Gastroesophageal sphincter (tissue), 4 donors: ENCODE data around the gene FEM1B. TPM values are rescaled to one million over a fixed set of nuclear protein-coding genes. Genes with fewer than 3 reads are reported as not detected.
A peak's percentile ranks its signal among the peaks of the same experiment; 100 is the strongest.

ENCODE experiments used
- ATAC-seq: fragments of 150-250 bp; one replicate; pipeline ENCODE4 v1.9.1; 2016; ENCODE audit warnings: mild to moderate bottlenecking, moderate library complexity
- H3K27ac ChIP-seq, 4 donors: fragments of 200-600 bp; sonication (generic) in 3 of 4; 1 replicate in 3 of 4; 2 replicates in 1 of 4; pipeline ENCODE4 v1.5.1; 2016 to 2019
- H3K27me3 ChIP-seq: fragments of 200-600 bp; sonication (generic); one replicate; pipeline ENCODE4 v1.5.1; 2019
- H3K36me3 ChIP-seq, 2 donors: fragments of 200-600 bp; sonication (generic); one replicate each; pipeline ENCODE4 v1.5.1; 2019; ENCODE audit warnings: control low read depth in 1 of 2
- H3K4me1 ChIP-seq, 3 donors: fragments of 200-600 bp; sonication (generic); 1 replicate in 2 of 3; 2 replicates in 1 of 3; pipeline ENCODE4 v1.5.1; 2016 to 2019; ENCODE audit warnings: control low read depth in 2 of 3
- H3K4me3 ChIP-seq, 2 donors: fragments of 200-600 bp; sonication (generic); one replicate each; pipeline ENCODE4 v1.5.1; 2019; ENCODE audit warnings: mild to moderate bottlenecking in 1 of 2, moderate library complexity in 1 of 2
- H3K9me3 ChIP-seq, 3 donors: fragments of 200-600 bp; sonication (generic); one replicate each; pipeline ENCODE4 v1.5.1; 2017 to 2019; ENCODE audit warnings: control low read depth in 2 of 3
- EP300 ChIP-seq: sonication (generic); formaldehyde crosslinking; IDR thresholded peaks from one replicate; pipeline ENCODE4 v1.6.1; 2017; ENCODE audit warnings: antibody characterized with exemption, mild to moderate bottlenecking
- POLR2A ChIP-seq, 2 donors: fragments of 450-650 bp; IDR thresholded peaks; one replicate each; pipeline ENCODE4 v1.6.1; 2017; ENCODE audit warnings: antibody characterized with exemption in 2 of 2, mild to moderate bottlenecking in 2 of 2, moderate library complexity in 1 of 2
- POLR2AphosphoS5 ChIP-seq: sonication (generic); formaldehyde crosslinking; IDR thresholded peaks from one replicate; pipeline ENCODE4 v1.6.1; 2017; ENCODE audit warnings: antibody characterized with exemption
- WGBS, 2 donors: methylation state at CpG; one replicate each; pipeline ENCODE4 v1.1.5; 2018; ENCODE audit warnings: low coverage in 1 of 2; 5-methylcytosine and 5-hydroxymethylcytosine counted together
- total RNA-seq, 4 donors: library from RNA; depleted of rRNA; stranded (reverse); fragments of >200 nt; gene quantifications; one replicate each; pipeline ENCODE4 v1.1.0, GENCODE V29; 2016
- TF ChIP-seq, protein P1 (sequence below), 4 experiments: fragments of 200-600 bp in 2 of 4; fragments of 450-650 bp in 2 of 4; sonication (generic) in 1 of 4; IDR thresholded peaks; one replicate each; pipeline ENCODE4 v1.5.1; 2017 to 2019; ENCODE audit warnings: antibody characterized with exemption in 4 of 4, mild to moderate bottlenecking in 2 of 4, moderate library complexity in 2 of 4

Gene FEM1B
- total RNA-seq, 4 donors from 2014 or later, result 64.8 to 71.7 (median 67.5) TPM

- ATAC-seq, result no peak
- WGBS, 2 donors, result 90 to 100% methylated on average over 1 of the region's 1 CpG
- no peaks in the 10 kb centered on the region for H3K9me3 ChIP-seq
- H3K4me1 ChIP-seq, result peaks cover 0 to 8% (median 0%) of the 10 kb centered on the region in 3 donors
- H3K27me3 ChIP-seq, result peaks cover 34% of the 10 kb centered on the region
- no peaks in the 10 kb centered on the region for H3K36me3 ChIP-seq
- H3K27ac ChIP-seq, result no peak overlapping the region
- H3K4me3 ChIP-seq, result no peak overlapping the region
- TF ChIP-seq POLR2AphosphoS5 (no peak), EP300 (no peak), POLR2A (IDR thresholded peaks at IDR 0.05) (no peak)
- TF ChIP-seq, protein P1, sequence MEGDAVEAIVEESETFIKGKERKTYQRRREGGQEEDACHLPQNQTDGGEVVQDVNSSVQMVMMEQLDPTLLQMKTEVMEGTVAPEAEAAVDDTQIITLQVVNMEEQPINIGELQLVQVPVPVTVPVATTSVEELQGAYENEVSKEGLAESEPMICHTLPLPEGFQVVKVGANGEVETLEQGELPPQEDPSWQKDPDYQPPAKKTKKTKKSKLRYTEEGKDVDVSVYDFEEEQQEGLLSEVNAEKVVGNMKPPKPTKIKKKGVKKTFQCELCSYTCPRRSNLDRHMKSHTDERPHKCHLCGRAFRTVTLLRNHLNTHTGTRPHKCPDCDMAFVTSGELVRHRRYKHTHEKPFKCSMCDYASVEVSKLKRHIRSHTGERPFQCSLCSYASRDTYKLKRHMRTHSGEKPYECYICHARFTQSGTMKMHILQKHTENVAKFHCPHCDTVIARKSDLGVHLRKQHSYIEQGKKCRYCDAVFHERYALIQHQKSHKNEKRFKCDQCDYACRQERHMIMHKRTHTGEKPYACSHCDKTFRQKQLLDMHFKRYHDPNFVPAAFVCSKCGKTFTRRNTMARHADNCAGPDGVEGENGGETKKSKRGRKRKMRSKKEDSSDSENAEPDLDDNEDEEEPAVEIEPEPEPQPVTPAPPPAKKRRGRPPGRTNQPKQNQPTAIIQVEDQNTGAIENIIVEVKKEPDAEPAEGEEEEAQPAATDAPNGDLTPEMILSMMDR (IDR thresholded peaks at IDR 0.05), result no peak
These were observed 37.5 kb downstream of the FEM1B start for GRCh38 chr15:68315035-68315434.

DNA sequence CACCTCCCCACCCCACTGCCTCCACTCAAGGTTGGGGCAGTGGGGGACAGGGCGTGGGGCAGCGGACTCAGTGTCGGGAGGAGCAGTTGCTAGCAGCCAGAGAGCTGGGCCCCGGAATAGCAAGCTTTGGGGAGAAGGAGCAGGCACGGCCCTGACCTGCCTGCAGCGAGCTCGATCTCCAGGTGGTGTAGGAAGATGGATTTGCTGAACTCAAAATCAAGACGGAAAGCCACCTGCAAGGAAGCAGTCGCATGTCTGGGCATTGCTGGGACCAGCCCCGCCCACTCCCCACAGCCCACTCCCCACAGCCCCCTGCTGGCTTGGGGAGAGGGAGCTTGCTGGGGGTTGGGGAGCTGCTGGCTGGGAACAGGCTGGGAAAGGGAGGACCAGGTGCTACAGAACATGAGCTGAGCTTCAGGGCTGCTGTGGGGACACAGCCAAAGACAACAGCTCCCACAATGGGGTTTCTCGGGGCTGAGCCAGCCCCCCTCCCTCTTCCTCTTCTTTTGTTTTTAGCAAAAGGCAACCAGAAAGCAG is 38.0 kb downstream of the FEM1B start:
- Histone ChIP-seq H3K27me3 (peaks cover 34% of the 10 kb centered on the region), H3K27ac (no peak overlapping the region), H3K4me1 (peaks cover 0 to 2% (median 0%) of the 10 kb centered on the region in 3 donors), H3K9me3 (no peaks in the 10 kb centered on the region), H3K36me3 (no peaks in the 10 kb centered on the region), H3K4me3 (no peak overlapping the region)
- TF ChIP-seq, protein P1 (IDR thresholded peaks at IDR 0.05), result no peak
- no peak for TF ChIP-seq POLR2AphosphoS5
- TF ChIP-seq POLR2A (IDR thresholded peaks at IDR 0.05), result no peak
- TF ChIP-seq EP300, result no peak
- no peak for ATAC-seq
- 65 to 76% methylated on average over 5 to 6 of the region's 11 CpGs for WGBS, 2 donors

DNA sequence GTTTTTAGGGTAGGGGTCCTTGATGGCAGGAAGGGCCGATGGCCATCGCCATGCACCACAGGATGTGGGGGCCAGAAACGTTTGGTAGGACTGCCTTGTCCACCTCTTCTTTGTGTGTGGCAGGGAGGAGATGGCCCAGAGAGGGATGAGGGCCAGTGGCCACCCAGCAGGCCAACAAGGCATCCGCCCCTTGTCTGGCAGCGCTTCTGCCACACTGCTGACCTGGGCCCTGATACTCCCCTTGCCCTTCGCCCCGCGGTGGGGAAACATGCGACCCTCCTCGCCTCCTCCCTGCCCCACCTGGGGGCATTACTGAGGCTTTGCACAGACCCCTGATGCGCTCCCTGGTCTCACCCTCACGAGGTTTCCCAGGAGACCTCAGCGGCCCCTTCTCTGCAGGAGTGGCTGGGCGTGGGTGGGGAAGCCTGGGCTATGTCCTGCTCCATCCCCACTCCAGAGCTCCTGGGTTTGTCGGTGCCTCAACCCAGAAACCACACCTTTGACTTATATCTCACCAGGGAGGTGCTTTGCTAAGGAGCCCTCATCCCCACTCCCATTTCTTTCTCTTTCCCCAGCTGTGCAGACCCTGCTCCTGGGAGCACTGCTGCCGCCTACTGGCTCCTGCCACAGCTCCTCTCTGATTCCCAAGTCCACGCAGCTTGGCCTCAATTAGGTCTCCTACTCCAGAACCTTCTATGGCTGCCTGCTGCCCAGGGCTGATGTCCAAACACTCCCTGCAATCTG is 38.7 kb downstream of the FEM1B start:
- H3K27ac ChIP-seq, result no peak overlapping the region
- H3K27me3 ChIP-seq, result peaks cover 34% of the 10 kb centered on the region
- no peaks in the 10 kb centered on the region for H3K4me1 ChIP-seq
- no peak overlapping the region for H3K4me3 ChIP-seq
- ATAC-seq, result no peak
- WGBS, 2 donors, result 65 to 78% methylated on average over 5 to 6 of the region's 17 CpGs
- H3K9me3 ChIP-seq, result no peaks in the 10 kb centered on the region
- H3K36me3 ChIP-seq, result no peaks in the 10 kb centered on the region
- no peak for TF ChIP-seq EP300
- TF ChIP-seq, protein P1 (IDR thresholded peaks at IDR 0.05), result peak in 1 of 4 experiments; percentile 11
- no peak for TF ChIP-seq POLR2A (IDR thresholded peaks at IDR 0.05)

- Histone ChIP-seq H3K27ac (no peak overlapping the region), H3K4me3 (no peak overlapping the region), H3K36me3 (no peaks in the 10 kb centered on the region), H3K27me3 (peaks cover 34% of the 10 kb centered on the region), H3K9me3 (no peaks in the 10 kb centered on the region), H3K4me1 (no peaks in the 10 kb centered on the region)
- TF ChIP-seq EP300 (no peak), POLR2A (IDR thresholded peaks at IDR 0.05) (no peak), POLR2AphosphoS5 (no peak)
- TF ChIP-seq, protein P1 (IDR thresholded peaks at IDR 0.05), result no peak
- ATAC-seq, result no peak
- 80 to 98% methylated on average over 4 to 8 of the region's 16 CpGs for WGBS, 2 donors
These were observed 39.9 kb downstream of the FEM1B start for GRCh38 chr15:68317281-68318007.
